ENCODE data around the gene EPHA8.

- TF ChIP-seq GATA3 (IDR thresholded peaks at IDR 0.05; ENCODE audit: low read depth, low read length) (no peak), GATA2 (IDR thresholded peaks at IDR 0.05; ENCODE audit: low read depth, low read length) (no peak)
Measured at GRCh38 chr1:22551591-22551990, 11.7 kb upstream of the EPHA8 start.
